A549 treated with CORT108297 at 1 μM for 4 hours (cell line): ENCODE data around the gene RPN2. TPM values are rescaled to one million over a fixed set of nuclear protein-coding genes. Genes with fewer than 3 reads are reported as not detected.

Experiments used
- total RNA-seq: library from RNA; stranded (reverse); fragments of 200-300 nt; extraction: Qiagen RNA extraction; gene quantifications from 5 replicates; pipeline ENCODE4 v1.2.3, GENCODE V29; 2022

Gene RPN2
- 249 to 270 TPM (median 262 TPM) in 5 replicates for total RNA-seq

DNA sequence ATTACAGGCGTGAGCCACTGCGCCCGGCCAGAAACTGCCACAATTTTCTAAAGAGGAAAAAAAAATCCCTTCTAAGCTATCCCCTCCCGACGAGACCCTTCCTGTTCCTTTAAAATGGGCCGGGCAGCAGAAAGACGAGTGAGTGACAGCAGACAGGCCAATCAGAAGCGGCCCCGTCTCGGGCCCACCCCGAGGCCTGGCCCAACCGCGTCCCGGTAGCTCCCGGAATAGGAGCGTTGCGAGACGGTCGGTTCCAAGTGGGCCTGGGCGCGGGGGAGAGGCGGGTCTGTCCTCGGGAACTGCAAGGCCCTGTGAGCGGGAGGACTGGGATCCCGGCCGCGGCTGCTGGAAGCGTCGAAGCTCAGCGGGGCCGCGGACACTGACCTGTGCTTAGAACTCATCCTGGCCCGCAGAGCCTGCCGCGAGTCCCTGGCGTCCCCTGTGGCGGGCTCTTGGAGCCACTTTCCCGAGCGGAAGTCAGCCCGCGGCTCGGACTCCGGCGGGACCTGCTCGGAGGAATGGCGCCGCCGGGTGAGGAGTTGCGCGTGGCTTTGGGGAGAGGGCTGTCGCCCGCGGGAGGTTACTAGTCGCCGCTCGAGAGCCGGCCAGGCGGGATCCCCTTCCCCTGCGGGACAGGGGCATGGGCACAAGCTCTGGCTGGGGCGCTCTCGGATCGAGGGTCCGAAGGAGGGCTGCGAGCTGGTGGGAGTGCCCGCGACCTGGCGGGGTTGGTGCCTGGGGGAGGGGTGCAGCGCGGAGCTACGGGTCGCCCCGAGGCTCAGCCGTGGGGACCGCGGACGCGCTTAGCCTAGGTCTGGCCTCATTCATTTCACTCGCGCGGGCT lies at the start of gene RPN2, which contains the start of gene MROH8:
RPN2 (plus strand) TSS at position 492 of the 844 bp plus-strand sequence; CDS start at position 519, 27 bp downstream.
MROH8 (minus strand) TSS at position 710 of the 844 bp plus-strand sequence.

DNA sequence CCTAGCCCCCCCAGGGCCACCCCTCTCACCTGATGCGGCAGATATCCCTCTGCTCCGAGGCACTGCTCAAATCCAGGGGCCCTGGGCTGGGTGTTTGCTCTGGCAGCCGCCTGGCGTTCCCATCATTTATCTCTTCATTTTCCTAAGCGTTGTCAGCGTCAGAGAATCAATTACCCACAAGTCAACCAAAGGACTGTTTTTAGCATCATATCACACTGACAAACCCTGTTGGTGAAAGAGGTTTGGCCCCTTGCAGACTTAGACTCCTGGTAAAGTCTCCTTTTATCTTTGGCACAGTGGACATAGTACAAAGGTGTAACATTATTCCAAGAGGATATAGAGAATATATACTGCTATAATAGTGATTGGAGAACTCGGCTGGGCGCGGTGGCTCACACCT lies 82.6 kb downstream of the RPN2 start, which contains the start of gene GHRH:
GHRH (minus strand) TSS at position 101 of the 400 bp plus-strand sequence. CDS start 4,925 bp downstream, outside the sequence.

Other genes with a start within 250 kb of the RPN2 start
- 6.3 to 7.4 TPM (median 6.8 TPM) in 5 replicates for gene SAMHD1, start 227.6 kb upstream of the RPN2 start, total RNA-seq
- gene RBL1, start 83.3 kb upstream of the RPN2 start, total RNA-seq = 8.8 to 10.7 TPM (median 9.6 TPM) in 5 replicates
- 0.68 to 1.3 TPM (median 0.93 TPM) in 5 replicates for gene MROH8, start 218 bp downstream of the RPN2 start, total RNA-seq
- not detected in 5 replicates for gene GHRH, start 82.5 kb downstream of the RPN2 start, total RNA-seq
- 82.2 to 104 TPM (median 97.6 TPM) in 5 replicates for gene MANBAL, start 110.3 kb downstream of the RPN2 start, total RNA-seq
- gene SRC, start 166.8 kb downstream of the RPN2 start, total RNA-seq = 139 to 187 TPM (median 178 TPM) in 5 replicates